Activated effector memory CD4-positive, alpha-beta T cell treated with Interleukin-2 at 50 U/mL for 16 hours (primary cell): ENCODE data around the gene CDKN2B-AS1.
A peak's percentile ranks its signal among the peaks of the same experiment; 100 is the strongest.

Experiments used
- DNase-seq: peaks from one replicate; pipeline ENCODE4 v3.0.0-alpha.2; 2020

The CDKN2B-AS1 gene

GRCh38 chr9:21982861-21983560 is 11.6 kb upstream of the CDKN2B-AS1 start:
- no peak for DNase-seq

- DNase-seq: no peak
These were observed 11.0 kb upstream of the CDKN2B-AS1 start for GRCh38 chr9:21983561-21983935.

- DNase-seq: no peak
These were observed 10.5 kb upstream of the CDKN2B-AS1 start for GRCh38 chr9:21984101-21984500.

GRCh38 chr9:21985964-21986667 is 8.5 kb upstream of the CDKN2B-AS1 start:
- no peak for DNase-seq

GRCh38 chr9:21988056-21988990 is 6.3 kb upstream of the CDKN2B-AS1 start:
- DNase-seq: no peak

- no peak for DNase-seq
These were observed 5.0 kb upstream of the CDKN2B-AS1 start for GRCh38 chr9:21989440-21990189.

- DNase-seq: no peak
These were observed 3.3 kb upstream of the CDKN2B-AS1 start for GRCh38 chr9:21991072-21991959.

- DNase-seq: no peak
These were observed 1.6 kb upstream of the CDKN2B-AS1 start for GRCh38 chr9:21993007-21993406.

GRCh38 chr9:21993893-21994555 is 567 bp upstream of the CDKN2B-AS1 start, which contains the start of gene CDKN2A:
Gene CDKN2A, minus strand, starts transcription at chr9:21994392.
- DNase-seq: peak; percentile 43

GRCh38 chr9:21995006-21995665 is 545 bp downstream of the CDKN2B-AS1 start:
- DNase-seq: peak; percentile 72

GRCh38 chr9:21995666-21996398 is 1.2 kb downstream of the CDKN2B-AS1 start:
- DNase-seq: no peak

GRCh38 chr9:21996438-21996837 is 1.8 kb downstream of the CDKN2B-AS1 start:
- DNase-seq: no peak

- no peak for DNase-seq
These were observed 2.3 kb downstream of the CDKN2B-AS1 start for GRCh38 chr9:21996858-21997257.

GRCh38 chr9:21997480-21997879 is 2.9 kb downstream of the CDKN2B-AS1 start:
- DNase-seq: no peak

- DNase-seq: no peak
These were observed 3.4 kb downstream of the CDKN2B-AS1 start for GRCh38 chr9:21998026-21998425.

GRCh38 chr9:22002038-22002437 is 7.4 kb downstream of the CDKN2B-AS1 start:
- no peak for DNase-seq

GRCh38 chr9:22005021-22005701 is 10.6 kb downstream of the CDKN2B-AS1 start:
- DNase-seq: no peak

GRCh38 chr9:22005702-22006606 is 11.4 kb downstream of the CDKN2B-AS1 start:
- no peak for DNase-seq
